GM19452 (cell line): ENCODE measurements around the gene ZNF880.
A peak's percentile ranks its signal among the peaks of the same experiment; 100 is the strongest.
"Not testable (repeated sequence)": the region's sequence is repeated elsewhere in the genome, so short reads cannot be mapped to it uniquely, and the experiment has no call there.

ENCODE experiments used
- ATAC-seq: cut with Tn5 transposase; IDR thresholded peaks from one replicate; pipeline ENCODE4 v1.9.1; 2021; ENCODE audit not compliant: unreplicated experiment

The ZNF880 gene

GRCh38 chr19:52369559-52370340 is at the start of gene ZNF880:
TSS of gene ZNF880 (plus strand) at chr19:52369923. CDS start at chr19:52369966, 43 bp downstream.
- ATAC-seq: peak; percentile 88

GRCh38 chr19:52322429-52322828 is 47.3 kb upstream of the ZNF880 start:
- ATAC-seq: no peak

GRCh38 chr19:52331757-52332156 is 38.0 kb upstream of the ZNF880 start:
- no peak for ATAC-seq

GRCh38 chr19:52335768-52336116 is 34.0 kb upstream of the ZNF880 start:
- no peak for ATAC-seq

GRCh38 chr19:52336117-52336790 is 33.5 kb upstream of the ZNF880 start, which contains the start of gene ZNF610:
TSS of gene ZNF610 (plus strand) at chr19:52336243. CDS start at chr19:52349173, 12,930 bp downstream.
- no peak for ATAC-seq

- no peak for ATAC-seq
Observed at GRCh38 chr19:52336791-52337381, 32.8 kb upstream of the ZNF880 start.

- ATAC-seq: not testable (repeated sequence)
Observed at GRCh38 chr19:52339022-52339421, 30.7 kb upstream of the ZNF880 start.

- no peak for ATAC-seq
Observed at GRCh38 chr19:52343548-52343947, 26.2 kb upstream of the ZNF880 start.

- no peak for ATAC-seq
Observed at GRCh38 chr19:52345162-52345561, 24.6 kb upstream of the ZNF880 start.

GRCh38 chr19:52351512-52351911 is 18.2 kb upstream of the ZNF880 start:
- ATAC-seq: no peak

GRCh38 chr19:52366414-52366824 is 3.3 kb upstream of the ZNF880 start:
- no peak for ATAC-seq

GRCh38 chr19:52370341-52370710 is 603 bp downstream of the ZNF880 start:
- ATAC-seq: no peak

- no peak for ATAC-seq
Observed at GRCh38 chr19:52391135-52391534, 21.4 kb downstream of the ZNF880 start.

- peak; percentile 77 for ATAC-seq
Observed at GRCh38 chr19:52397310-52398080, 27.8 kb downstream of the ZNF880 start, which contains the start of gene ZNF528. TSS of gene ZNF528 (plus strand) at chr19:52397849. CDS start at chr19:52402014, 4,165 bp downstream.

- ATAC-seq: peak; percentile 33
Observed at GRCh38 chr19:52398081-52398441, 28.3 kb downstream of the ZNF880 start.

GRCh38 chr19:52410276-52410675 is 40.6 kb downstream of the ZNF880 start:
- no peak for ATAC-seq

GRCh38 chr19:52415711-52416110 is 46.0 kb downstream of the ZNF880 start:
- ATAC-seq: no peak

GRCh38 chr19:52428937-52429336 is 59.2 kb downstream of the ZNF880 start, which contains the start of gene ZNF534:
TSS of gene ZNF534 (plus strand) at chr19:52429148. CDS start at chr19:52431475, 2,327 bp downstream.
- ATAC-seq: no peak
